HCT116 (cell line): ENCODE results near the gene SOX6.

Experiments
- CEBPB ChIP-seq: IDR thresholded peaks from 2 replicates; pipeline ENCODE4 v1.6.1; 2012; ENCODE audit warnings: low read depth
- CTCF ChIP-seq, 3 experiments: fragments of 200-600 bp in 1 of 3; sonication (generic) in 1 of 3; IDR thresholded peaks in 2 of 3; conservative IDR thresholded peaks in 1 of 3; 2 replicates each; pipeline ENCODE4 v1.5.1; 2012 to 2017; ENCODE audit warnings: low read depth in 2 of 3, low read length in 2 of 3, antibody characterized with exemption in 1 of 3, borderline replicate concordance in 1 of 3, control low read depth in 1 of 3, mild to moderate bottlenecking in 1 of 3, mixed read lengths in 1 of 3, mixed run types in 1 of 3, moderate library complexity in 1 of 3; ENCODE audit not compliant: insufficient read depth in 1 of 3
- EZH2 ChIP-seq: fragments of 200-600 bp; sonication (generic); IDR thresholded peaks from 2 replicates; pipeline ENCODE4 v1.6.1; 2017; ENCODE audit warnings: antibody characterized with exemption, mixed run types
- POLR2A ChIP-seq: IDR thresholded peaks from 2 replicates; pipeline ENCODE4 v1.7.0; 2011; ENCODE audit warnings: borderline replicate concordance; ENCODE audit not compliant: insufficient read depth, insufficient read length; ENCODE audit errors: extremely low read depth
- SIN3A ChIP-seq: IDR thresholded peaks from 2 replicates; pipeline ENCODE4 v1.6.1; 2012; ENCODE audit warnings: low read depth
- SP1 ChIP-seq: IDR thresholded peaks from 2 replicates; pipeline ENCODE4 v1.6.1; 2012; ENCODE audit warnings: low read depth
- ZNF274 ChIP-seq: fragments of 200-500 bp; sonication (Bioruptor generic); IDR thresholded peaks from 2 replicates; pipeline ENCODE4 v1.6.1; 2014; ENCODE audit warnings: mild to moderate bottlenecking, low read depth, low read length, inconsistent platforms

- TF ChIP-seq SP1: no peak
- TF ChIP-seq CEBPB: no peak
- no peak for TF ChIP-seq ZNF274
- TF ChIP-seq SIN3A: no peak
- TF ChIP-seq POLR2A: no peak
- TF ChIP-seq EZH2: no peak
- TF ChIP-seq CTCF (IDR thresholded peaks at IDR 0.05 in 2 of 3, conservative IDR thresholded peaks at IDR 0.05 in 1 of 3; ENCODE audit: borderline replicate concordance in 1 of 3, insufficient read depth in 1 of 3, low read depth in 2 of 3, low read length in 2 of 3): no peak
These were observed 363.0 kb downstream of the SOX6 start for GRCh38 chr11:15993345-15993744.
